ENCODE data around the gene PGRMC2.

The PGRMC2 gene

GRCh38 chr4:128289523-128290158 lies 2.0 kb upstream of the PGRMC2 start:
- no peaks in the 10 kb centered on the region for H3K9me3 Mint-ChIP-seq
- H3K4me1 Mint-ChIP-seq: peaks cover 6 to 24% of the 10 kb centered on the region in 2 donors
- ATAC-seq (replicated peaks) (no peak), DNase-seq (no peak)
- H3K27ac Mint-ChIP-seq: no peak overlapping the region
- H3K36me3 Mint-ChIP-seq: peaks cover 0 to 4% of the 10 kb centered on the region in 2 donors
- no peaks in the 10 kb centered on the region for H3K27me3 Mint-ChIP-seq
- no peak overlapping the region for H3K4me3 Mint-ChIP-seq

- no peaks in the 10 kb centered on the region for H3K27me3 Mint-ChIP-seq
- H3K9me3 Mint-ChIP-seq: no peaks in the 10 kb centered on the region
- H3K27ac Mint-ChIP-seq: peak overlapping the region; percentile 78
- H3K4me1 Mint-ChIP-seq: peaks cover 6 to 24% of the 10 kb centered on the region in 2 donors
- H3K36me3 Mint-ChIP-seq: peaks cover 0 to 4% of the 10 kb centered on the region in 2 donors
- H3K4me3 Mint-ChIP-seq: peak overlapping the region; percentile 81 to 82
- ATAC-seq (replicated peaks): peak; percentile 7 to 20
- DNase-seq: peak; percentile 35
These were observed 1.1 kb upstream of the PGRMC2 start for GRCh38 chr4:128288689-128289106.

- Mint-ChIP-seq H3K36me3 (peaks cover 0 to 4% of the 10 kb centered on the region in 2 donors), H3K9me3 (no peaks in the 10 kb centered on the region), H3K27me3 (no peaks in the 10 kb centered on the region), H3K4me1 (peaks cover 6 to 24% of the 10 kb centered on the region in 2 donors), H3K4me3 (peak overlapping the region; percentile 81 to 82), H3K27ac (peak overlapping the region; percentile 78)
- DNase-seq (peak; percentile 98), ATAC-seq (replicated peaks) (peak; percentile 84 to 88)
These were observed 467 bp upstream of the PGRMC2 start for GRCh38 chr4:128287871-128288688.

DNA sequence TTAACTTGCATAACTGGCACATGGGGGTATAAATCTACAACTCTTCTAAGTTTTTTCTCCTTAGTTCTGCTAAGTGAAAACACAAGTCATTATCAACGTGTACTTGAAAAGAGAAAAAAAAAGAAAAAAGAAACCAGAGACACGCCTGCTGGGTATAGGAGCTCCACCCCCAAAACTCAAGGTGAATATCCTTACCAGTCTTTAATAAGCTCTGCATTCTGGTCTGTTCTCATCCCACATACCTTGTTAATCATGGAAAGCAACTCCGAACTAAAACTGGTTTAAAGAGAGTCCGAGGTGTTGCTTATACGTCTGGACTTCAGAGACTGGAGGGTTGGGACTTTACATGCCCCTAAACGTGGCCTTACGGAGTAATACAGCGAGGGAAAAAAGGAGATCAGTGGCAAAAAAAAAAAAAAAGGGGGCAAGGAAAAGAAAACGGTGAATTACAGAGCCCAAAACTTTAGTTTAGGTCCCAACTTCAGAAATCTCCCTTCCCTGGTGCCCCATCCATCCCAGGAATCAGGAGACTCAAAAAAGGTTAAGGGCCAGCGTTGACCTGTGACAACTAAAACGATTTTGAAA lies 1.0 kb downstream of the PGRMC2 start:
- Mint-ChIP-seq H3K36me3 (peaks cover 1 to 8% of the 10 kb centered on the region in 2 donors), H3K27ac (peak overlapping the region; percentile 63), H3K27me3 (no peaks in the 10 kb centered on the region), H3K4me1 (peaks cover 6 to 24% of the 10 kb centered on the region in 2 donors), H3K4me3 (peak overlapping the region; percentile 81 to 82), H3K9me3 (no peaks in the 10 kb centered on the region)
- no peak for ATAC-seq (replicated peaks)
- peak; percentile 4 for DNase-seq

DNA sequence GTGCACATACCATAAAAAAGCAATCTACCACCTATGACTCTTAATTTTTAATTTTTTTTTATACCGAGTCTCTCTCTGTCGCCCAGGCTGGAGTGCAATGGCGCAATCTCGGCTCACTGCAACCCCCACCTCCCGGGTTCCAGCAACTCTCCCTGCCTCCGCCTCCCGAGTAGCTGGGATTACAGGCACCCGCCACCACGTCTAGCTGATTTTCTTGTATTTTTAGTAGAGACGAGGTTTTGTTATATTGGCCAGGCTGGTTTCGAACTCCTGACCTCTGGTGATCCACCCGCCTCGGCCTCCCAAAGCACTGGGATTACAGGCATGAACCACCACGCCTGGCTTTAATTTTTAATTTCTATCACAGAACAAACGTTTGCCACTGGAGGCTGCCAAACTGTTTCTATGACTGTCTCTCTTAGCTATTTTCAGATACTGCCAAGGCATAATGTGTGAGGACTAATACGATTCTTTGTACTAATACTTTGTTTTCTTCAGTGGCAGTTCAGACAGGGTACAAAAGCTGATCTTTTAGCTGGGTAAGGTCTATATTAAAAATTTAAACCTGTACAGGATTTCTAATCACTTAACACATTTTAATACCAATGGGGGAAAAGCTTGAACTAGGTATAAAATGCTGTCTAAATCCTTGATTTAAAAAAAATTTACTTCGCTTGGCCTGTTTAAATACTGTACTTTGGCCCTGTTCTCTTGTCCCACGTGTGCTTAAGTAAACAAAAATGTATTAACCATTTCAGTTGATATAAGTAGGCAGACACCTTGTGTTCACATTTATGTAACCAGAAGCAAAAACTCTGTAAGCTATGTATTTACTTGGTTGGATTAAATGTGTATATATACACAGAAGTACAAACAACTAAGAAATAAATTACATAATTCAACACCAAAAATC lies 2.3 kb downstream of the PGRMC2 start:
- Mint-ChIP-seq H3K36me3 (peaks cover 1 to 8% of the 10 kb centered on the region in 2 donors), H3K4me1 (peaks cover 6 to 29% of the 10 kb centered on the region in 2 donors), H3K27ac (no peak overlapping the region), H3K9me3 (no peaks in the 10 kb centered on the region), H3K27me3 (no peaks in the 10 kb centered on the region), H3K4me3 (peak overlapping the region in 1 of 2 donors; percentile 82)
- DNase-seq: no peak
- ATAC-seq (replicated peaks): no peak

GRCh38 chr4:128284317-128284716 lies 3.3 kb downstream of the PGRMC2 start:
- Mint-ChIP-seq H3K27me3 (no peaks in the 10 kb centered on the region), H3K27ac (no peak overlapping the region)
- no peak for ATAC-seq (replicated peaks)

GRCh38 chr4:128283071-128283470 lies 4.5 kb downstream of the PGRMC2 start:
- peaks cover 1 to 20% of the 10 kb centered on the region in 2 donors for H3K4me1 Mint-ChIP-seq

More at GRCh38 chr4:128284317-128284716, 3.3 kb downstream of the PGRMC2 start:
- Mint-ChIP-seq H3K4me3 (no peak overlapping the region), H3K4me1 (peaks cover 5 to 28% of the 10 kb centered on the region in 2 donors), H3K36me3 (peaks cover 1 to 12% of the 10 kb centered on the region in 2 donors), H3K9me3 (no peaks in the 10 kb centered on the region)
- DNase-seq: no peak

DNA sequence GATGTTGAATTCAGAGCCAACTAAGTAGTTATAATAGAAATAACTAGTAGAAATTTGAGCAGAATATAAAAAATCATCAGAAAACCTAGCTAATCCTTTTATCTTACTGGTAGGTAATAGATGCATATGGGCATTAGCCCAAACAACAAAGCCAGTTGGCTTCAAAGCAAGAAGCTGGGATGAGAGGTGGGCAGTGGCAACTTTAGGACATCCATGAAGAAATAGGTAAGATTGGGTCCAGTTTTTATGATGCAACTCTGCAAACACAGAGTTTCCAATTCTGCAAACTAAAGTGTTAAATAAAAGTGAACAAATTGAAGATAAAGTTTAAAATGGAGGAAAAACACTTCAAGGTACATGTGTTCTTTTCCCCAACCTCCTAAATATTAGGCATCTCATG lies 5.1 kb downstream of the PGRMC2 start:
- no peak for DNase-seq
- H3K4me3 Mint-ChIP-seq: no peak overlapping the region
- H3K27me3 Mint-ChIP-seq: no peaks in the 10 kb centered on the region
- no peak overlapping the region for H3K27ac Mint-ChIP-seq
- no peak for ATAC-seq (replicated peaks)
- H3K36me3 Mint-ChIP-seq: peaks cover 1 to 12% of the 10 kb centered on the region in 2 donors
- no peaks in the 10 kb centered on the region for H3K9me3 Mint-ChIP-seq
- peaks cover 1 to 20% of the 10 kb centered on the region in 2 donors for H3K4me1 Mint-ChIP-seq

More at GRCh38 chr4:128283071-128283470, 4.5 kb downstream of the PGRMC2 start:
- peaks cover 1 to 12% of the 10 kb centered on the region in 2 donors for H3K36me3 Mint-ChIP-seq
- no peak overlapping the region for H3K4me3 Mint-ChIP-seq
- ATAC-seq (replicated peaks) (no peak), DNase-seq (no peak)
- no peaks in the 10 kb centered on the region for H3K27me3 Mint-ChIP-seq
- no peak overlapping the region for H3K27ac Mint-ChIP-seq
- H3K9me3 Mint-ChIP-seq: no peaks in the 10 kb centered on the region

- Mint-ChIP-seq H3K9me3 (no peaks in the 10 kb centered on the region), H3K4me1 (peaks cover 1 to 20% of the 10 kb centered on the region in 2 donors), H3K27me3 (no peaks in the 10 kb centered on the region), H3K27ac (no peak overlapping the region), H3K4me3 (no peak overlapping the region), H3K36me3 (peaks cover 1 to 12% of the 10 kb centered on the region in 2 donors)
- DNase-seq (no peak), ATAC-seq (replicated peaks) (no peak)
These were observed 6.3 kb downstream of the PGRMC2 start for GRCh38 chr4:128281354-128281753.

DNA sequence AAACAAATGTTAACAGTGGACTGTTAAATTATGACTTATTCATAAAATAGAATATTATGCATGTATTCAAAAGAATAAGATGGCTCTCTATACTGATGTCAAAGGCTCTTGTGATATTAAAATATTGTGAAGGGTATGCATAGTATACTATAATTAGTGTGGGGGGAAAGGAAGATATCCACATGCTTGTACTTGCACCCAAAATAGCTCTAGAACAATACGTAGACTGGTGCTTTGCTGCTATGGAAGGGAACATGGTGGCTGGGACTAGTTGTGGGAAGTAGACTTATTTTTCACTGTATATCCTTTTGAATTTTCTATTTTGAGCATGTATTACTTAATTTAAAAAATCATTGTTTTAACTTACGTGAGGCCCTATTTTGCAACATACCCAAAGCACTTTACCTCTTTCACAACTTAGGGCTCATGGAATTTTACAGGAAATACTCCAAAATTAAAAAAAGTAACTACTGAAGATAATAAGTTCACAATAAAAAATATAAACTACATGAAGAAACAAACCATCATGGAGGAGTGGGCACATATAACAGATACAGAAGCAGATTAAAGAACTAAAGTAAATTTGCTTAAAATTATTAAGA lies 7.9 kb downstream of the PGRMC2 start:
- peaks cover 1 to 9% of the 10 kb centered on the region in 2 donors for H3K4me1 Mint-ChIP-seq
- ATAC-seq (replicated peaks): no peak
- H3K27ac Mint-ChIP-seq: no peak overlapping the region
- H3K4me3 Mint-ChIP-seq: no peak overlapping the region
- DNase-seq: no peak
- H3K27me3 Mint-ChIP-seq: no peaks in the 10 kb centered on the region
- peaks cover 1 to 8% of the 10 kb centered on the region in 2 donors for H3K36me3 Mint-ChIP-seq
- no peaks in the 10 kb centered on the region for H3K9me3 Mint-ChIP-seq

DNA sequence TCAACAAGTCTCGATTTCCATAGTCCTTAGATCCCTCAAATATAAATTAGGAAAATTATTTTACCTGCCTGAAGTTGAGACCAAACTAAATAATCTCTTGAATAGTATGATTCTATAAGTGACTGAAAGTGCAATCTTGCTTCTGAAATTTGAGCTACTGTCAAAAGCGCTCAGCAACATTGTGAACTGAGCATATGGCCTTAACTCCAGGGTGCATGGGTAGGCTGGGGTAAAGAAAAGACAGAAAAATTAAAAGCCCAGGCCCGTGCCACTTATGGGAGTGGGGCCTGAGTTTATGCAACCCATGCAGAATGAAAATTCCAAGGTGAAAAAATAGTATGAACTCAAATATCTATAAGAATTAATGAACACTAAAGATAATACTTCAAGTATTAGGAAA lies 9.8 kb downstream of the PGRMC2 start:
- no peak overlapping the region for H3K4me3 Mint-ChIP-seq
- no peak overlapping the region for H3K27ac Mint-ChIP-seq
- H3K9me3 Mint-ChIP-seq: no peaks in the 10 kb centered on the region
- peaks cover 1 to 9% of the 10 kb centered on the region in 2 donors for H3K4me1 Mint-ChIP-seq
- ATAC-seq (replicated peaks) (no peak), DNase-seq (no peak)
- H3K27me3 Mint-ChIP-seq: no peaks in the 10 kb centered on the region
- peaks cover 1 to 11% of the 10 kb centered on the region in 2 donors for H3K36me3 Mint-ChIP-seq

DNA sequence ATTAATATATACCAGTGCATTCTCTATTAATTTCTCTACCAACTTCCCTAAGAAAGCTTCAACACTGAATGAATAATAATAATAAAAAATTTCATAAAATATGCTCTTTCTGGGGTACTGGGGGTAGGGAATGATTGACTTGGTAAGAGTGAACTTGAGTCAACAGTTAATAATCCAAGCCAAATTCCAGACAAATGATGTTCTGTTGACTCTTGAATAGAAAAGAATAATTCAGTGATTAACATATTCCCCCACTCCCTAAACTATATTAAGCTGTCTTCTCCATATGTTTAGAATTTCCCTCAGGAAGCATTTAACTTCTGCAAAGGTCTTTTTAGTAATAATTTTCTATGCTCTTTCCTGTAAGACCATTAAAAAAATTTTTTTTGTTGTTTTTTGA lies 12.3 kb downstream of the PGRMC2 start:
- Mint-ChIP-seq H3K4me3 (no peak overlapping the region), H3K27ac (no peak overlapping the region), H3K27me3 (no peaks in the 10 kb centered on the region), H3K36me3 (peaks cover 3 to 13% of the 10 kb centered on the region in 2 donors), H3K9me3 (no peaks in the 10 kb centered on the region), H3K4me1 (peaks cover 1 to 4% of the 10 kb centered on the region in 2 donors)
- ATAC-seq (replicated peaks) (no peak), DNase-seq (no peak)

- Mint-ChIP-seq H3K9me3 (no peaks in the 10 kb centered on the region), H3K27ac (peak overlapping the region; percentile 14), H3K27me3 (no peaks in the 10 kb centered on the region), H3K4me3 (no peak overlapping the region), H3K4me1 (no peaks in the 10 kb centered on the region), H3K36me3 (peaks cover 3 to 9% of the 10 kb centered on the region in 2 donors)
- ATAC-seq (replicated peaks) (no peak), DNase-seq (no peak)
These were observed 16.1 kb downstream of the PGRMC2 start for GRCh38 chr4:128271551-128271950.
